ENCODE results near the gene FHIT.

FHIT gene

DNA sequence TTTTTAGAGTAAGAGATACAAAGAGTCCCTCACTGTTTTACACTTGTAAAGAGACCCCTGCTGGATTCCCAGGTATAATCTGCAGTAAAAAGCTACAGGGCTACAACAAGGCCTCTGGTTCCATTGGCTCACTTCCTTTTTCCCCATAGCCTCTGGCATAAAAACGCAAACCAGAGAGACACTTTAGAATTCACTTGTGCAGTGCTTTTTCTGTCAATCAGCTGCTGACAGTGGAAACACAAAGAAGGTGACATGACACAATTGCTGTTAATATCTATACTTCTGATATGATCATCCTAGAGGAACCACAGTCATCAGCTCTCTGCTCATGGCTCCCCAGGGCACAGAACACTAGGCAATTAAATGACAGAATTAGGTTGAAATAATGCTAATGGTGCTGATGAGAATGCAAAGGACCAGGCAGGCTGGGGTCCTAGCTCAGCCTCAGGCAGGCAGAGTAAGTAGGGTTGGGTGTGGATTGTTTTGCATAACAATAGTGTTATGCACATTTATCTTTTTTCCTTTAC lies 1533.5 kb downstream of the FHIT start:
- no peak for DNase-seq

DNA sequence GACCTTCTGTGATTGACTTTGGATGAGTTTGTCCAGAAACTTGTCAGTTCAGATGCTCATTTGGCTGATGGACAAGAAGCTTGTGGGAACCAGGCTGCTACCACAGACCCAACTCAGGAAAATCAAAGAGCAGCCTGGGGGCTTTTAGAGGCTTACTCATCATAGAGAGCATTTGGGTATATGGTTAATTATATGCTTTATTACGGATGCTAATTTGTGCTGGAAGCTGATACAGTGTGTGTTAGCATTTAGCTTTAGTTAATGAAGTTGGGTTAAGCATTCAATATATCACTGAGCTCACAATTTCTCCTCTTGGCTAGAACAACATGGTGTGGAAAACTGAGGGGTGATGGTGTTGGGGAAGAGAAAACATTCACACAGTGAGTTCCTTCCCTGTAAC lies 1537.2 kb downstream of the FHIT start:
- DNase-seq = no peak

DNA sequence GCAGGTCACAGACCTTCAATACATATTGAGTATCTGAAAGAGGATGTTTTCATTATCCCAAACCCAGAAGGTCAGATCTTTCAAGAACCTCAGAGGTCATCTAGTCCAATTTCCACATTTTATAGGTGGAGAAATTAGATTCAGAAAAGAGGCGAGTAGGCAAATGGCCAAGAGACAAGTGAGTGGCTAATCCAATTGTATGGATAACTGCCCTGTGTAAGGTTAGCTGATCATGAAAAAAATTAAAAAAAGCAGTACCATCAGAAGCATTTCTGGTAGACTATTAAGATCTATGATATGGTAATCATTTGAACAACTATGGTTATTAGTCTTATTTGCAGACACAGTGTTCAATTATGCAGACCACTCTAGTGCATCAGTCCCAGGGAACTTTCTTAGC lies 1540.7 kb downstream of the FHIT start:
- DNase-seq = no peak

DNA sequence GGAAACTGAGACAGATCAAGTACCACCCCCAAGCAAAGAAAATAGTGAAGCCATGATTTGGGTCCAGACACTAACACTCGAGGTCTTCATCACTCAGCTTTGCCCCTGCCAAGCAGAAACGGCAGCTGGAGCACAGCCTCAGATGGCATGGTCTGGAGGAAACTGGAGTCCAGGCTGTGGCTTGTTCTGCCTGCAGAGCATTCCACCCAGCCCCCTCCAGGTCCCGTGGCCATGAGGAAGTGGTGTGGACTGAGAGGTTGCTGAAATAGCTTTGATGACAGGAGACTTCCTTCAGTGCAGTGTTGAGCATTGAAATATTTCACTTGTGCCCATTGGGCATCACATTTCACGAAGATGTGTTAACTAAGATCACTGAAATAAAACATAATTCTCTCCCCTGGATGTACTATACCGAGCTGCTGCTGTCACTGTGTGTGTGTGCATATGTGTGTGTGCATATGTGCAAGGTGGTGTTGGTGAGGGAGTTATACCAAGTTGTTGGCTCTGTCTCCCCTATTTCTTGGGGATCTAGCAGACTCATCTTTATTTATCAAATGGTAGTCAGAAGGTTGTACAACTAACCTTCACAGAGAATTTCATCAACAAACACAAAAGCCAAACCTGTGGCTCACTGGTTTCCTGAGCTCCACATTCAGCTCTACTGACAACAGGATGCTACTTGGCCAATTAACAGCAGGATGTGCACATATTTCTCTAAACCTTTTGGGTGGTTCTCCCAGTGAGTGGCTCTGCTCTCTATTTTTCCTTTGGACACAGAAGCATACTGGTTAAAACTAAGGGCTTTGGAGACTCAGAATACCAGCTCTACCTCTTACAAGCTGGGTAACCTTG lies 1541.3 kb downstream of the FHIT start:
- DNase-seq = peak; percentile 1

DNA sequence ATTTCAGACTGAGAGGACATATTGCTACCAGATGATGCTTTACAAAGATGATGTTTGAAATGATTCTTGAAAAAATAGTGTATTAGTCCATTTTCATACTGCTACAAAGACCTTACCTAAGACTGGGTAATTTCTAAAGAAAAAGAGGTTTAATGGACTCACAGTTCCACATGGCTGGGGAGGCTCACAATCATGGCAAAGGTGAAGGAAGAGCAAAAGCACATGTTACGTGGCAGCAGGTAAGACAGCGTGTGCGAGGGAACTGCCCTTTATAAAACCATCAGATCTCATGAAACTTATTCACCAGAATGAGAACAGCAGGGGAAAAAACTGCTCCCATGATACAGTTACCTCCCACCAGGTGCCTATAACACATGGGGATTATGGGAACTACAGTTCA lies 1543.0 kb downstream of the FHIT start:
- no peak for DNase-seq

DNA sequence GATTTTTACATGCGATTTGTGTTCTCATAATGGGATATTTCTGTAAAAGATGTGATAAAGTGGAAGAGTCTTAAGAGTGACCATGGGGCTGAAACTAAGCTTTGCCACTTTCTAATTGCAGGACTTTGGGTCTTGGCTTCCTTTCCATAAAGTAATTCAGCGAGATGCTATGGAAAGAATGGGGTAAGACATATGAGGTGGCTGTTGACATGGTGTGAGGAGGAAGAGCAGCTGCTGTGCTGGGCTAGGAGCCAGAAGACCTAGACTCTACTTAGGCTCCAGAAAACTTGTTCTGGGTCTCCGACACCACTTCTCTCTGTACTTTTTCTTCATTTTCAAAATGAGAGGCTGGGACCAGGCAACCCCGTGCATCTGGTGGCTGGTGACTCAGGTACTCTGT lies 1547.0 kb downstream of the FHIT start:
- DNase-seq = no peak

DNA sequence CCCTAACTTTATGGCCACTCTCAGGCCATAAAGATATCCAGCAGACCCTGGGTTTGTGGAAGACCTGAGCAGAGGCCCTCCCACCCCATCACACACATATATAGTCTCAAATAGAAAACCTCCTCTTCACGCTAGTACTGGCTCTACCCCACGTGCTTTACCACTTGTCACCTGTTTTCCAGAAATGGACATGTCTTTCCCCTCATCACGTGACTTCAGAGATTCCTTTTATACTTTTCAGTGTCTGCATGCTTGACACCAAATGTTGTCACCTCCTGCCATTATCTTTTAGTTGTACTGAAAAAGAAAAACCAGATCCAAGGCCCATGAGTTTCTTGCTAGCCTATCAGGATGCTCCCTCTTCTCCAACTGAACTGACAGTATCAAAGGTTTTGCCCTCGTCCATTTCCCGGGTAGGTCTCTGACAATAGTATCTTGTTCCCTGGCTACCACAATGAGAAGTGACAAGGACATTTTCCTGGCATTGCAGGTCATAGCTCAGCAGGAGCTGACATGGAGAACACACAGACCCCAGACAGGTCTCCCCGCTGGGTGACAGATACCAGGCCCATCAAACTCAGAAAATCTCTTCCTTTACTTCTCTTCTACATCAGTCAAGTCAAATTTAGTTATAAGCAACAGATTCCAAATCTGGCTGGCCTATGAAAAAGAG lies 1551.5 kb downstream of the FHIT start:
- no peak for DNase-seq

All from DMS53 (cell line).